ENCODE measurements around the gene NR1H2.

- TF ChIP-seq CTCF (IDR thresholded peaks at IDR 0.05) (no peak), POLR2A (IDR thresholded peaks at IDR 0.05) (no peak)
Measured at GRCh38 chr19:50417111-50418081, 41.1 kb downstream of the NR1H2 start.

Data from tibial nerve (tissue), 3 donors.